Measurements from ENCODE around the gene ELFN1. TPM values are rescaled to one million over a fixed set of nuclear protein-coding genes. Genes with fewer than 3 reads are reported as not detected.

Gene ELFN1
- total and polyA plus RNA-seq, 2 donors (not counting 3 experiments of a cell fraction or from before 2014, with no cell fraction given), result 0.37 to 1.0 TPM

DNA sequence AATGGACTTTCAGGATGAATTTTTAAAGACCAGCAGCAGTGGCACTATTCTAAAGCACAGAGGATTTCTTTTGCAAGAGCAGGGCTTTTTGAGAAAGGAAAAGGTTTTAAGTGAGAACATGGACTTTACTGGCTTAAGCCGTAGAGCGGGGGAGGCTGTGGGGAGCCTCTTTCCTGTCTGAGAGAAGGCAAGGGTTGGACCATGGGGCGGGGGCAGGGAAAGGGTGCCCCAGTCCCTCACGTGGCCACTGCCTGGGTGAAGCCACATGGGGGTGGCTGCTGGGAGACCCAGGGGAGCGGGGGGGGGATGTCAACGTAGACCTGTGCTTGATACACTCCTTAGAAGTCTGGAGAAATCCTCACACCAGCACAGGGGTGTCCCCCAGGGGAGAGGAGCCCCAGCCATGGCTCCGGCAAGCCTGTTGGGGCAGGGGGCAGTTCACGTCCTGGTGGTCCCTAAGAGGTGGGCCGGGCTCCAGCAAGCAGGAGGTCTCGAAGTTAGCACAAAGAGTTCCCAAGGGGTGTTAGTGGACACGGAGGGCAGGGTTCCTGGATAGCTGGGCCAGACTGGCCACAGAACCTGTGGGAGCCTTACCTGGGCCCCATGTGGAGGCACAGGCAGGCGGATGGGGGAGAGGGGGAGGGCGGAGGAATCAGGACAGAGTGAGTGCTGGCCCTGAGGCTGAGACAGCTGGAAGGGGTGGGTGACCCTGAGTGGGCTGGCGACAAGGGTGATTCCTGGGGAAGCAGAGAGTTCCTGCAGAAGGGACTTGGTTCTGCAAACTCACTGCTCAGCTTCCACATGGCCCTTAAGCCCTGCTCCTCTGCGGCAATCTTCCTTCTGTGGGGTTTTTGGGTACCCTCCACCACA, 36.9 kb upstream of the ELFN1 start:
- no peak overlapping the region for H3K9ac ChIP-seq (replicated peaks; ENCODE audit: extremely low read depth, insufficient read depth, low read length)
- no peak for DNase-seq (ENCODE audit: low read depth, low spot score)
- H3K79me2 ChIP-seq (ENCODE audit: control insufficient read depth, insufficient read depth, low read length), result no peaks in the 10 kb centered on the region
- H3K27ac ChIP-seq (ENCODE audit: insufficient read depth, low read depth, low read length), result no peak overlapping the region
- H4K20me1 ChIP-seq (replicated peaks; ENCODE audit: control insufficient read depth, extremely low read depth, insufficient read depth, low read length), result no peaks in the 10 kb centered on the region
- dilution Hi-C loops (cut with MboI; ENCODE audit: extremely low pct_ligation_motif_present, low sequenced_read_pairs) (no loop called here), intact Hi-C loops (cut with micrococcal nuclease) (no loop called here)
- H3K4me1 ChIP-seq (ENCODE audit: control insufficient read depth, extremely low read depth, insufficient read depth, low read length), result no peaks in the 10 kb centered on the region
- FAIRE-seq, result no peak
- no peak overlapping the region for H2AFZ ChIP-seq (ENCODE audit: low read depth, low read length)
- H3K9me3 ChIP-seq (replicated peaks; ENCODE audit: control insufficient read depth, insufficient read depth, low read length), result no peaks in the 10 kb centered on the region
- H3K4me3 ChIP-seq (replicated peaks in 1 of 3; ENCODE audit: insufficient read depth in 1 of 3, low read depth in 1 of 3, low read length in 3 of 3), result no peak overlapping the region
- no peak overlapping the region for H3K4me2 ChIP-seq (ENCODE audit: insufficient read depth, low read length)
- BruUV-seq (replicated peaks), result no TSS peak
- no peaks in the 10 kb centered on the region for H3K27me3 ChIP-seq (ENCODE audit: control insufficient read depth in 2 of 2, insufficient read depth in 2 of 2, low read length in 2 of 2)
- ChIA-PET CTCF (no interaction called here), POLR2A (no interaction called here)
- H3K9me1 ChIP-seq (replicated peaks; ENCODE audit: control insufficient read depth, extremely low read depth, insufficient read depth, low read length), result no peaks in the 10 kb centered on the region
- H3K36me3 ChIP-seq (ENCODE audit: control insufficient read depth in 2 of 2, extremely low read depth in 1 of 2, insufficient read depth in 2 of 2, low read length in 2 of 2), result no peaks in the 10 kb centered on the region
- TF ChIP-seq, protein P1, sequence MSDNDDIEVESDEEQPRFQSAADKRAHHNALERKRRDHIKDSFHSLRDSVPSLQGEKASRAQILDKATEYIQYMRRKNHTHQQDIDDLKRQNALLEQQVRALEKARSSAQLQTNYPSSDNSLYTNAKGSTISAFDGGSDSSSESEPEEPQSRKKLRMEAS (IDR thresholded peaks at IDR 0.05; ENCODE audit: insufficient read depth, insufficient read length), result no peak
- TF ChIP-seq FOS (IDR thresholded peaks at IDR 0.05; ENCODE audit: borderline replicate concordance, insufficient read depth, low read length), result no peak
- TF ChIP-seq POLR2AphosphoS5 (IDR thresholded peaks at IDR 0.05; ENCODE audit: insufficient read depth, low read depth, low read length), result no peak
- TF ChIP-seq JUN (IDR thresholded peaks at IDR 0.05; ENCODE audit: borderline replicate concordance, insufficient read depth, insufficient read length, low read depth), result no peak
- TF ChIP-seq, protein P2, sequence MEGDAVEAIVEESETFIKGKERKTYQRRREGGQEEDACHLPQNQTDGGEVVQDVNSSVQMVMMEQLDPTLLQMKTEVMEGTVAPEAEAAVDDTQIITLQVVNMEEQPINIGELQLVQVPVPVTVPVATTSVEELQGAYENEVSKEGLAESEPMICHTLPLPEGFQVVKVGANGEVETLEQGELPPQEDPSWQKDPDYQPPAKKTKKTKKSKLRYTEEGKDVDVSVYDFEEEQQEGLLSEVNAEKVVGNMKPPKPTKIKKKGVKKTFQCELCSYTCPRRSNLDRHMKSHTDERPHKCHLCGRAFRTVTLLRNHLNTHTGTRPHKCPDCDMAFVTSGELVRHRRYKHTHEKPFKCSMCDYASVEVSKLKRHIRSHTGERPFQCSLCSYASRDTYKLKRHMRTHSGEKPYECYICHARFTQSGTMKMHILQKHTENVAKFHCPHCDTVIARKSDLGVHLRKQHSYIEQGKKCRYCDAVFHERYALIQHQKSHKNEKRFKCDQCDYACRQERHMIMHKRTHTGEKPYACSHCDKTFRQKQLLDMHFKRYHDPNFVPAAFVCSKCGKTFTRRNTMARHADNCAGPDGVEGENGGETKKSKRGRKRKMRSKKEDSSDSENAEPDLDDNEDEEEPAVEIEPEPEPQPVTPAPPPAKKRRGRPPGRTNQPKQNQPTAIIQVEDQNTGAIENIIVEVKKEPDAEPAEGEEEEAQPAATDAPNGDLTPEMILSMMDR (IDR thresholded peaks at IDR 0.05; ENCODE audit: extremely low read depth in 1 of 2, insufficient read depth in 1 of 2, low read depth in 1 of 2, low read length in 2 of 2), result no peak
- no peak for TF ChIP-seq EZH2 (IDR thresholded peaks at IDR 0.05; ENCODE audit: borderline replicate concordance, low read depth, low read length, severe bottlenecking)
- TF ChIP-seq MYC (IDR thresholded peaks at IDR 0.05; ENCODE audit: low read depth, low read length), result no peak
- TF ChIP-seq GATA2 (IDR thresholded peaks at IDR 0.05; ENCODE audit: insufficient read depth, insufficient read length, low read depth, low read length), result no peak
- TF ChIP-seq POLR2A (IDR thresholded peaks at IDR 0.05; ENCODE audit: low read depth, low read length), result no peak

All from endothelial cell of umbilical vein (primary cell).